H9 (cell line): ENCODE data around the gene CTSH. TPM values are rescaled to one million over a fixed set of nuclear protein-coding genes. Genes with fewer than 3 reads are reported as not detected.

Source experiments
- DNase-seq: peaks from one replicate; pipeline ENCODE4 v3.0.0-alpha.2; 2017
- H2AFZ ChIP-seq: one replicate; pipeline ENCODE4 v1.6.1; 2013; ENCODE audit warnings: mild to moderate bottlenecking, low read length, control low read depth, moderate library complexity
- H2AK5ac ChIP-seq: 2 replicates; pipeline ENCODE4 v1.6.1; 2013; ENCODE audit warnings: low read length, control low read depth, mixed read lengths; ENCODE audit not compliant: insufficient read length
- H2BK120ac ChIP-seq: one replicate; pipeline ENCODE4 v1.6.1; 2013; ENCODE audit warnings: low read depth, mild to moderate bottlenecking, low read length, control low read depth, inconsistent platforms; ENCODE audit not compliant: poor library complexity, severe bottlenecking
- H2BK12ac ChIP-seq: 2 replicates; pipeline ENCODE4 v1.6.1; 2013; ENCODE audit warnings: low read length, control low read depth, mixed read lengths, low read depth; ENCODE audit not compliant: insufficient read length
- H2BK15ac ChIP-seq: 2 replicates; pipeline ENCODE4 v1.6.1; 2013; ENCODE audit warnings: low read depth, low read length, control low read depth
- H2BK20ac ChIP-seq: one replicate; pipeline ENCODE4 v1.6.1; 2013; ENCODE audit warnings: low read depth, mild to moderate bottlenecking, low read length, control low read depth, inconsistent platforms; ENCODE audit not compliant: poor library complexity, severe bottlenecking
- H2BK5ac ChIP-seq: 2 replicates; pipeline ENCODE4 v1.6.1; 2013; ENCODE audit warnings: low read length, control low read depth, mixed read lengths; ENCODE audit not compliant: insufficient read length
- H3K14ac ChIP-seq: 2 replicates; pipeline ENCODE4 v1.6.1; 2013; ENCODE audit warnings: low read length, control low read depth; ENCODE audit not compliant: insufficient read depth
- H3K18ac ChIP-seq: 2 replicates; pipeline ENCODE4 v1.6.1; 2013; ENCODE audit warnings: low read depth, mild to moderate bottlenecking, mixed read lengths, low read length, control low read depth; ENCODE audit not compliant: insufficient read length
- H3K23ac ChIP-seq: 2 replicates; pipeline ENCODE4 v1.6.1; 2013; ENCODE audit warnings: low read length, control low read depth, mixed read lengths, low read depth; ENCODE audit not compliant: insufficient read length
- H3K23me2 ChIP-seq: 2 replicates; pipeline ENCODE4 v1.6.1; 2013; ENCODE audit warnings: low read depth, mild to moderate bottlenecking, mixed read lengths, low read length, control low read depth; ENCODE audit not compliant: insufficient read length, poor library complexity, severe bottlenecking
- H3K27ac ChIP-seq: 2 replicates; pipeline ENCODE4 v1.5.1; 2013; ENCODE audit warnings: low read length, control low read depth, mixed read lengths, low read depth; ENCODE audit not compliant: insufficient read length
- H3K27me3 ChIP-seq: 2 replicates; pipeline ENCODE4 v1.6.1; 2013; ENCODE audit warnings: low read length, control low read depth, inconsistent platforms; ENCODE audit not compliant: insufficient read depth
- H3K4ac ChIP-seq: 2 replicates; pipeline ENCODE4 v1.6.1; 2013; ENCODE audit warnings: low read depth, mild to moderate bottlenecking, control low read depth, inconsistent platforms, low read length, moderate library complexity
- H3K4me1 ChIP-seq: 2 replicates; pipeline ENCODE4 v1.6.1; 2013; ENCODE audit warnings: low read length, control low read depth, inconsistent platforms; ENCODE audit not compliant: insufficient read depth
- H3K4me2 ChIP-seq: 2 replicates; pipeline ENCODE4 v1.6.1; 2013; ENCODE audit warnings: low read length, control low read depth, mixed read lengths; ENCODE audit not compliant: insufficient read length, insufficient read depth
- H3K56ac ChIP-seq: 2 replicates; pipeline ENCODE4 v1.6.1; 2013; ENCODE audit warnings: low read depth, mild to moderate bottlenecking, mixed read lengths, low read length, control low read depth; ENCODE audit not compliant: insufficient read length
- H3K79me1 ChIP-seq: 2 replicates; pipeline ENCODE4 v1.6.1; 2013; ENCODE audit warnings: low read depth, mild to moderate bottlenecking, moderate library complexity, low read length, control low read depth, inconsistent platforms; ENCODE audit not compliant: insufficient read depth, poor library complexity, severe bottlenecking
- H3K79me2 ChIP-seq: 2 replicates; pipeline ENCODE4 v1.6.1; 2013; ENCODE audit warnings: low read length, control low read depth, inconsistent platforms; ENCODE audit not compliant: insufficient read depth
- H3K9ac ChIP-seq: 2 replicates; pipeline ENCODE4 v1.6.1; 2013; ENCODE audit warnings: low read length, control low read depth, mixed read lengths; ENCODE audit not compliant: insufficient read length; ENCODE audit errors: extremely low read depth
- H3K9me3 ChIP-seq: one replicate; pipeline ENCODE4 v1.6.1; 2013; ENCODE audit warnings: low read depth, low read length, inconsistent platforms; ENCODE audit not compliant: control insufficient read depth
- H3T11ph ChIP-seq: one replicate; pipeline ENCODE4 v1.6.1; 2013; ENCODE audit warnings: mild to moderate bottlenecking, low read length, control low read depth, inconsistent platforms
- H4K20me1 ChIP-seq: one replicate; pipeline ENCODE4 v1.6.1; 2013; ENCODE audit not compliant: control insufficient read depth, insufficient read length, insufficient read depth
- H4K5ac ChIP-seq: 2 replicates; pipeline ENCODE4 v1.6.1; 2013; ENCODE audit warnings: low read depth, mild to moderate bottlenecking, mixed read lengths, low read length, control low read depth; ENCODE audit not compliant: insufficient read length
- H4K8ac ChIP-seq: replicated peaks from 2 replicates; pipeline ENCODE4 v1.6.1; 2013; ENCODE audit warnings: low read length, control low read depth, mixed read lengths, low read depth; ENCODE audit not compliant: insufficient read length
- H4K91ac ChIP-seq: 2 replicates; pipeline ENCODE4 v1.6.1; 2013; ENCODE audit warnings: low read depth, mild to moderate bottlenecking, moderate library complexity, mixed read lengths, low read length, control low read depth; ENCODE audit not compliant: insufficient read length
- H3K27ac Mint-ChIP-seq, 3 experiments: 2 replicates in 2 of 3; 3 replicates in 1 of 3; pipeline ENCODE4 v1.8.0; 2020 to 2021; ENCODE audit warnings: mixed read lengths in 3 of 3, mild to moderate bottlenecking in 1 of 3, moderate library complexity in 1 of 3
- H3K27me3 Mint-ChIP-seq: 2 replicates; pipeline ENCODE4 v1.8.0; 2021; ENCODE audit warnings: low read depth, mild to moderate bottlenecking, moderate library complexity, mixed read lengths
- H3K36me3 Mint-ChIP-seq, 3 experiments: 2 replicates in 2 of 3; 3 replicates in 1 of 3; pipeline ENCODE4 v1.8.0; 2020 to 2021; ENCODE audit warnings: low read depth in 3 of 3, mixed read lengths in 3 of 3; ENCODE audit not compliant: insufficient read depth in 1 of 3
- H3K4me1 Mint-ChIP-seq, 2 experiments: 2 replicates each; pipeline ENCODE4 v1.8.0; 2020; ENCODE audit warnings: mixed read lengths in 2 of 2
- H3K4me3 Mint-ChIP-seq, 2 experiments: 2 replicates in 1 of 2; 3 replicates in 1 of 2; pipeline ENCODE4 v1.8.0; 2020 to 2021; ENCODE audit warnings: mild to moderate bottlenecking in 2 of 2, mixed read lengths in 2 of 2, moderate library complexity in 1 of 2
- H3K9me3 Mint-ChIP-seq, 2 experiments: 2 replicates in 1 of 2; 3 replicates in 1 of 2; pipeline ENCODE4 v1.8.0; 2020; ENCODE audit warnings: mild to moderate bottlenecking in 2 of 2, mixed read lengths in 2 of 2, moderate library complexity in 1 of 2
- WGBS: extraction: QIAGEN DNeasy Blood & Tissue Kit; methylation state at CpG from one replicate; pipeline ENCODE4 v1.1.7; 2013; ENCODE audit warnings: missing lambda C conversion rate, low lambda C conversion rate, mixed read lengths; ENCODE audit not compliant: insufficient read length; ENCODE audit errors: extremely low coverage; 5-methylcytosine and 5-hydroxymethylcytosine counted together
- total RNA-seq: library from RNA; stranded (reverse); gene quantifications from 2 replicates; pipeline ENCODE4 v1.2.1, GENCODE V29; 2021
- TF ChIP-seq, protein P1 (sequence below): fragments of 200-600 bp; sonication (generic); conservative IDR thresholded peaks from 3 replicates; pipeline ENCODE4 v1.8.0; 2021; ENCODE audit warnings: antibody characterized with exemption, mild to moderate bottlenecking

The CTSH gene
- total RNA-seq, 1 experiment from 2014 or later = 15.5 TPM

DNA sequence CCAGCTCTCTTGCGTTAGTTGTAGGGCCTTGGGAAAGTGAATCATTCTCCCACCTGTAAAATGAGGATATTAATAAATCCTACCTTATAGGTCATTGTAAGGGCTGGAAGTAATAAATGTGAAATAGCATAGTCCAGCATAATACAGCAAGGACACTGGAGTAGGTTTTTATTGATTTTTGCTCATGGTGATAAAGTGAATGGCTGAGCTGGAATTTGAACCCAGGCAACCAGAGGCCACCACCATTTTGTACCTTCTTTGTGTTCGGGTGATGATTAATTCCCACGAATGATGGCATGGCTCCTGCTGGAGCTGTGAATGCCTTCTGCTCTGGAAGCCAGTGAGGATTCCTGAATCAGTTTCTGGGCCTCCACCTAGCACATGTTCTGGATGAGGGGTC lies 31.8 kb downstream of the CTSH start:
- no peaks in the 10 kb centered on the region for H3K79me1 ChIP-seq
- WGBS = no CpG with 5 or more reads among the region's 3 CpGs
- no peaks in the 10 kb centered on the region for H3K79me2 ChIP-seq
- H2BK20ac ChIP-seq = no peak overlapping the region
- H3K23me2 ChIP-seq = no peaks in the 10 kb centered on the region
- H4K20me1 ChIP-seq = no peaks in the 10 kb centered on the region
- peaks cover 15 to 47% (median 47%) of the 10 kb centered on the region in 3 experiments; a peak in 6 of 7 replicates for H3K36me3 Mint-ChIP-seq
- H3K27me3 ChIP-seq = no peaks in the 10 kb centered on the region
- no peak overlapping the region for H4K8ac ChIP-seq
- H3K9me3 Mint-ChIP-seq = no peaks in the 10 kb centered on the region
- no peak overlapping the region for H3K18ac ChIP-seq
- TF ChIP-seq, protein P1, sequence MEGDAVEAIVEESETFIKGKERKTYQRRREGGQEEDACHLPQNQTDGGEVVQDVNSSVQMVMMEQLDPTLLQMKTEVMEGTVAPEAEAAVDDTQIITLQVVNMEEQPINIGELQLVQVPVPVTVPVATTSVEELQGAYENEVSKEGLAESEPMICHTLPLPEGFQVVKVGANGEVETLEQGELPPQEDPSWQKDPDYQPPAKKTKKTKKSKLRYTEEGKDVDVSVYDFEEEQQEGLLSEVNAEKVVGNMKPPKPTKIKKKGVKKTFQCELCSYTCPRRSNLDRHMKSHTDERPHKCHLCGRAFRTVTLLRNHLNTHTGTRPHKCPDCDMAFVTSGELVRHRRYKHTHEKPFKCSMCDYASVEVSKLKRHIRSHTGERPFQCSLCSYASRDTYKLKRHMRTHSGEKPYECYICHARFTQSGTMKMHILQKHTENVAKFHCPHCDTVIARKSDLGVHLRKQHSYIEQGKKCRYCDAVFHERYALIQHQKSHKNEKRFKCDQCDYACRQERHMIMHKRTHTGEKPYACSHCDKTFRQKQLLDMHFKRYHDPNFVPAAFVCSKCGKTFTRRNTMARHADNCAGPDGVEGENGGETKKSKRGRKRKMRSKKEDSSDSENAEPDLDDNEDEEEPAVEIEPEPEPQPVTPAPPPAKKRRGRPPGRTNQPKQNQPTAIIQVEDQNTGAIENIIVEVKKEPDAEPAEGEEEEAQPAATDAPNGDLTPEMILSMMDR = no peak
- H4K91ac ChIP-seq = no peak overlapping the region
- no peak overlapping the region for H4K5ac ChIP-seq
- H2BK120ac ChIP-seq = no peak overlapping the region
- no peaks in the 10 kb centered on the region for H3K9me3 ChIP-seq
- no peak overlapping the region for H3K27ac ChIP-seq
- H3K9ac ChIP-seq = no peak overlapping the region
- no peak overlapping the region for H3K14ac ChIP-seq
- no peak overlapping the region for H3K4me3 Mint-ChIP-seq
- no peak overlapping the region for H3T11ph ChIP-seq
- H3K4me2 ChIP-seq = no peak overlapping the region
- H3K23ac ChIP-seq = no peak overlapping the region
- no peaks in the 10 kb centered on the region for H3K27me3 Mint-ChIP-seq
- no peak overlapping the region; a peak in 1 of 7 replicates for H3K27ac Mint-ChIP-seq
- no peak overlapping the region for H2BK15ac ChIP-seq
- DNase-seq = no peak
- H2AFZ ChIP-seq = no peak overlapping the region
- no peak overlapping the region for H2BK5ac ChIP-seq
- peaks cover 7 to 9% of the 10 kb centered on the region in 2 experiments for H3K4me1 Mint-ChIP-seq
- no peaks in the 10 kb centered on the region for H3K4me1 ChIP-seq
- no peak overlapping the region for H3K56ac ChIP-seq
- H3K4ac ChIP-seq = no peak overlapping the region
- H2BK12ac ChIP-seq = no peak overlapping the region
- H2AK5ac ChIP-seq = no peak overlapping the region
